Fibroblast of mammary gland (primary cell): ENCODE data around the gene LRRC18.

Experiments
- DNase-seq: peaks from one replicate; pipeline ENCODE4 v3.0.0-alpha.2; 2010; ENCODE audit warnings: low read depth
- H3K4me3 ChIP-seq: 2 replicates; pipeline ENCODE4 v1.5.1; 2011; ENCODE audit warnings: low read depth, mild to moderate bottlenecking, low read length, moderate library complexity; ENCODE audit not compliant: control insufficient read depth
- TF ChIP-seq, protein P1 (sequence below): conservative IDR thresholded peaks from 2 replicates; pipeline ENCODE4 v1.5.1; 2011; ENCODE audit warnings: low read depth, low read length, inconsistent platforms; ENCODE audit not compliant: control insufficient read depth, insufficient read depth

Gene LRRC18

DNA sequence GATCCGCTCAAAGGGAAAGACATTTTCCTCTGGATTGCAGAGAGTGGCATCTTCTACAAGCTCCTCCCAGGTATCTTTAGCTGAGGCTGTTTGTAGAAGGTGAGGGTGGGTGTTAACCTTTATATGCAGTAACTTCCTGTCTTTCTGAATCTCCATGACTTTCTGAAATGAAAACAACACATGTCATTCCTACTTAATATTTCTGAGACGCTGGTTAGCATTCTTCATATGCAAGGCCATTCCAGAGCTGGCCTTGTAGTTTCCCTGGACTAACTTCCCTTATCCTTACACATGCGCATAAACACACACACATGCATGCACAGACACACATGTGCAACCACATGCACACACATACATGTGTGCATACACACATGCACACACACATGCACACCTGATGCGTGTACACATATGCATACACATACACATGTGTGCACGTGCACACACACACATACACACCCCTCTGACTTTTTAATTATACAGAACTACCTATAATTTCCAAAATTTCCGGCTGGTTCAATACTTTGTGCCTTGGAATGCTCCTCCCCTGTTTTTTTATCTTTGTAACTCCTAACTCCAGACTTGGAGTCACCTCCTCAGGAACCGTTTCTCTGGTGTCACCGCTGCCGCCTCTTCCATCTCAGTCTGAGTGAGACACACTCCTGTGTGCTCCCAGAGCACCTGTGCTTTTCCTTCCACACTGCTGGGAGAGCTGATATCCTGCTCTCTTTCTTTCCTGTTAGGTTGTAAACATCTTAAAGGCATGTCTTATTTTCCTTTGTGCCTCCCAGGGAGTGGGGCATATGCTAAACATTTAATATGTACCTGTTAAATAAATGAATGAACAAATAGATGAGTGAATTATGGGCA, 55.2 kb downstream of the LRRC18 start:
- TF ChIP-seq, protein P1, sequence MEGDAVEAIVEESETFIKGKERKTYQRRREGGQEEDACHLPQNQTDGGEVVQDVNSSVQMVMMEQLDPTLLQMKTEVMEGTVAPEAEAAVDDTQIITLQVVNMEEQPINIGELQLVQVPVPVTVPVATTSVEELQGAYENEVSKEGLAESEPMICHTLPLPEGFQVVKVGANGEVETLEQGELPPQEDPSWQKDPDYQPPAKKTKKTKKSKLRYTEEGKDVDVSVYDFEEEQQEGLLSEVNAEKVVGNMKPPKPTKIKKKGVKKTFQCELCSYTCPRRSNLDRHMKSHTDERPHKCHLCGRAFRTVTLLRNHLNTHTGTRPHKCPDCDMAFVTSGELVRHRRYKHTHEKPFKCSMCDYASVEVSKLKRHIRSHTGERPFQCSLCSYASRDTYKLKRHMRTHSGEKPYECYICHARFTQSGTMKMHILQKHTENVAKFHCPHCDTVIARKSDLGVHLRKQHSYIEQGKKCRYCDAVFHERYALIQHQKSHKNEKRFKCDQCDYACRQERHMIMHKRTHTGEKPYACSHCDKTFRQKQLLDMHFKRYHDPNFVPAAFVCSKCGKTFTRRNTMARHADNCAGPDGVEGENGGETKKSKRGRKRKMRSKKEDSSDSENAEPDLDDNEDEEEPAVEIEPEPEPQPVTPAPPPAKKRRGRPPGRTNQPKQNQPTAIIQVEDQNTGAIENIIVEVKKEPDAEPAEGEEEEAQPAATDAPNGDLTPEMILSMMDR: no peak
- H3K4me3 ChIP-seq: no peak overlapping the region
- DNase-seq: no peak

DNA sequence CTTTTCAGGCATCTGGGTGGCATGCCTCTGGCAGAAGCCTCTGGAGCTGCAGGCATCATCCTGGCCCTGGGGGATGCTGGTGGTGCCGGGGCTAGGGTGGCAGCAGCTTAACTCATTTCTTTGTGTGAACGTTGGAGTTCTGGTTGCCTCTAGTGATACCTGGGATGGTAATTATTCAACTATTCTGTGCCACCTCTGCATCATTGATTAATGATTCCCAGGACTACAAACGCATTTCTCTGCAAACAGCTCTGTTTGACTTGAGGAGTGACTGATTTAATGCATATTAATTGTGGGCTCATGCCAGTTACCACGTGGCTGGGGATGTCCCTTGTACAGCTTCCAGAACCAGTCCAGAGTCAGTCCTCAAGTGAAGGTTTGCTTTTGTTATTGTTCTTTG, 55.9 kb downstream of the LRRC18 start:
- TF ChIP-seq, protein P1: no peak
- no peak for DNase-seq
- no peak overlapping the region for H3K4me3 ChIP-seq

DNA sequence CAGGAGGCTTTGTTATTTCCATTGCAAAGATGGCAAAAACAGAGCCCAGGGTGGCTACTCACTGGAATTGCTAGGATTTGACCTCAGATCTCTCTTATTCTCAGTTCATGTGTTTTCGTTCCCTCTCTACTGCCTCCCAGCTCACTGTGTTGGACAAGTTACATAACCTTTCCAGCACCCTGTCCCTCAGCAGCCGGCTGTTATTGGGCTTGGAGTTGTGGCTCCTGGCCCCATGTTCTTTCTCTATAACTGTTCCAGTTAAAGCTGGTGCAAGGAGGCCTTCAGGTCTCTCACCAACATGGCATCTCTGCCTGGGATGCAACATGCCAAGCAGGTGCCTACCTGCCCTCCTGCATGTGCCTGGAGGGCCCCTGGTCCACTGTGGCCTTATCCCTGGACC, 56.8 kb downstream of the LRRC18 start:
- DNase-seq: no peak
- H3K4me3 ChIP-seq: no peak overlapping the region

DNA sequence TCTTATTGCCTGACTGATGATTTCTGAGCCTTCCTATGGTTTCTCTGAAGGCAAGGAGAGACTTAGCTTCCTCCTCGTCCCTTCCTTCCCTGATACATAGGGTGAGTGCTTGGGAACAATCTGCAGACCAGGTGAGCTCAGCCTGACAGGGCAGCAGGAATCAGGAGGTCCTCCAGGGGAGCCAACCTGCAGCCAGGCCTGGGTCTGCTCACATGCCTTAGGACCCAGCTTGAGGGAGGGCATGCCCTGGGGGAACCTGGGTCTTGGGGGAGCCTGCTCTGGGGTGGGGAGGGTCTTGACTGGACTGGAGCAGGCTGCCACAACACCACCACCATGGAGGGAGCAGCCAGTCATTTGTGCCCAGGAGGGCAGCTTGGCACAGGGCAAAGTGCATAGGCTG, 57.7 kb downstream of the LRRC18 start:
- DNase-seq: no peak

More for the DNA sequence above, 56.8 kb downstream of the LRRC18 start:
- TF ChIP-seq, protein P1: no peak

DNA sequence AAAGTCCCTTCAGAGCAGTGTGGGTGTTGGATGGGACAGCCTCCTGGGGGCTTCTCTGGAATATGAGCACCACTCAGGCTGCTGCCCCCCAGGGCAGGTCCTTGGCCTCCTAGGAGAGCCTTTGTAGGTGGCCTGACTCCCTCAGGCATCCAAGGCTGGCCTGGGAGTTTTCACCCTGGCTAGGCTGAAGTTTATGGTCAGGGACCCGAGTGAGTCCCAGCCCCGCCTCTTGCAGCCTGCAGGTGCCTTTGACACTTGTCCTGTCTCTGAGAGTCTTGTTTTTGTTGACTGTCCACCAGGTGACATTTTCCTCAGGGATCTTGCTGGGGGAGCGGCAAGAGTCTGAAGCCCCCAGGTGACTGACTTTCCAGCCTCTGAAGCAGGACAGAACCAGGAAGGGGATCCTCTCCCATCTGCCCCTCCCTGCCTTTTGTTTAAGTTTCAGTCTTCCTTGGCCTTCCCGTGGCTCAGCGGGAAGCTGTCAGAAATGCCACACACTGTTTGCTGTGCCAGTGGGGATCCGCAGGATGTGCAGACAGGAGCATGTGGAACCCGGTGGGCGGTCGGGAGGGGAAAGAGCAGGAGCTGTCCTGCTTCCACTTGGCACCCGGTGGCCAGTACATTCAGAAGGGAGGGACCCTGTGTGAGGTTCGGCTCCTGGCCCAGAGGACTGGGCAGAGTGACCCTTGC, 59.5 kb downstream of the LRRC18 start:
- H3K4me3 ChIP-seq: no peak overlapping the region
- no peak for DNase-seq
- TF ChIP-seq, protein P1: no peak

More for the DNA sequence above, 57.7 kb downstream of the LRRC18 start:
- TF ChIP-seq, protein P1: no peak
- H3K4me3 ChIP-seq: no peak overlapping the region

DNA sequence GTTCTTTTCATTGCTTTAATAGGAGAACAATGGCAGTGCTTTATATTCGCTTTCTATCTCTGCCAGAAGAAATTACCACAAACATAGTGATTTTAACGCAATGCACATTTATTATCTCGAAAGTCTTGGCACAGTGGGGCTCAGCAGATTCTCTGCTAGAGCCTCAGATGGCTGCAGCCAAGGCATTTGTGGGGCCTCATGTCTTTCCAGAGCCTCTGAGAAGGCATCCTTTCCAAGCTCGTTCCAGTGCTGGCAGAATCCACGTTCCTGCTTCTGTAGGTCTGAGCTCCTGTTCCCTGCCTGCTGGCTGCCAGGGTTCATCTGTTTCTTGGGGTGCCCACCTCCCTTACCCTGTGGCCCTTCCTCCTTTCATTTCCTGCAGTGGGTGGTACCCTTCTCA, 60.2 kb downstream of the LRRC18 start:
- no peak for DNase-seq
- H3K4me3 ChIP-seq: no peak overlapping the region
- TF ChIP-seq, protein P1: no peak
